GM18498 (cell line): Measurements from ENCODE around the gene GSTA2.
"Not testable (repeated sequence)": the region's sequence is repeated elsewhere in the genome, so short reads cannot be mapped to it uniquely, and the experiment has no call there.

Source experiments
- ATAC-seq: cut with Tn5 transposase; IDR thresholded peaks from one replicate; pipeline ENCODE4 v1.9.1; 2021; ENCODE audit warnings: mild to moderate bottlenecking, moderate library complexity; ENCODE audit not compliant: unreplicated experiment

GSTA2 gene

DNA sequence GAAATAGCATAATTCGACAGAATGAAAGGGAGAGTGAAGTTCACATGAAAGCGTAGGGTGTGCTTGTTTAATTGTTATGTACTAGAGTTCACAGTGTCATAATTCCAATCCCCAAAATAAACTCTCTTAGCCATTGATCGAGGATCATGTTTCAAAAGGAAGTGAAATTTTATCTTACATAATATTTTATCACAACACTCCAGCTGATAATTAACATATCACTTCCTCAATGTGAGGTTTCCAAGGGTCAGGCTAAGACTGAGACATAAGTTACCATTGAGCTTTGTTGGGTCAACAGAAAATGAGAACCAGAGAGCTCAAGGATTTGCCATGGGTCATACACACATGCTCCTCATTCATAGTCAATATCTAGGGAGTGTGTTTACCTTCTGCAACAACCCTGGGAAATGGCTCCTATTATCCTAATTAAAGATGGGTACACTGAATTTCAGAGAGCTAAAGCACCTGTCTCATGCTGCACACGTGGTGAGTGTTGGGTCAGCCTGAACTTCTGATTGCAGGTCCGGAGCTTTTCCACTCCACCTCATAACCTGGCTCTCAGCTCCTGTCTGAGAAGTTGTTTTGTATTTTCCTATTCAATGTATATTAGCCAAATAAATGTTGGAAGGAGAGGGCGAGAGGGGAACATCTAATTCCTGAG is 3.0 kb downstream of the GSTA2 start:
- ATAC-seq, result no peak

DNA sequence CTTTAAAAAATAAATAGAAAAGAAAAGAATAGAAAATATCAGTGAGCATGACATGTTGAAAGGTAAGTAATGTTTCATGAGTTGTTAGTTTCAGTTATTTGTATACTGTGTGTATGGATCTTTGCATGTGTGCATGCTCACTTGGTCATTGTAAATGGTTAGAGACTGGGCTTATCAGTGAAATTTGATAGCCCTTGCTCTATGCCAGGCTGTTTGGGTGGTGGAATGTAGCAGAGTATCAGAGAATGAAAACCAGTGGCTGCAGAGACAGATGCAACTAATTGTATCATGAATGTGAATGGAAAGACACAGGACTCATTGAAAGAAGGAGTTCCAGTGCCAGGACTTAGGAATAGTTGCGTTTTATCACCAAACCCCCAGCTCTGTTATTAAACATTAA is 4.2 kb downstream of the GSTA2 start:
- no peak for ATAC-seq

DNA sequence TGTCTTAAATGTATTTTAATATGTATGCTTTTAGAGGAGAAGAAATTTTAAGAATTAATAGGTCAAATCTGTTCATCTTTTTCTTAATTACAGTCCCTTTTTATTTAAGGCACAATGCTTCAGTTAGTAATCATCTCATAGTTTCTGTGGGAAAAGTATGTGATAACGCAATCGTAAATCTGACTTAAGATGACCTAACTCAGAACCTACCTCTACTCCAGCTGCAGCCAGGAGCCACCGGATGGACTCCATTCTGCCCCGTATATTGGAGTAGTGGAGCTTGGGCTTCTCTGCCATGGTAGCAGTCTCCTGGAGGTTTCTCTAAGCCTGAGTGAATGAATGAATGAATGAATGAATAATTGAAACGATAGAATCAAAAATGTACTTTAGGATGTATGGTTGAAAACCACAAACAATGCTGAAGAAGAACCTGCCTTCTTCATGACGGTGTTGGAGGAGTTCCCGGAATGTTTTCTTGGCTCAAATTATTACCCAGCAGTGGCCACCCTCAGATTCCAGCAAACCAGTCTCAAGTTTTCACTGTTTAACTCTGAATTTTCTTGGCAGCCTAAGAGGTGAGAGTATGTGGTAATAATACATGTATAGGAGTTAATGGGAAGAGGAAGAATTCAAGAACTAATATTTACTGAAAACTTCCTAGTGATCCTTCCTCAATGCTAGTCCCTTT is 5.5 kb downstream of the GSTA2 start:
- not testable (repeated sequence) for ATAC-seq

DNA sequence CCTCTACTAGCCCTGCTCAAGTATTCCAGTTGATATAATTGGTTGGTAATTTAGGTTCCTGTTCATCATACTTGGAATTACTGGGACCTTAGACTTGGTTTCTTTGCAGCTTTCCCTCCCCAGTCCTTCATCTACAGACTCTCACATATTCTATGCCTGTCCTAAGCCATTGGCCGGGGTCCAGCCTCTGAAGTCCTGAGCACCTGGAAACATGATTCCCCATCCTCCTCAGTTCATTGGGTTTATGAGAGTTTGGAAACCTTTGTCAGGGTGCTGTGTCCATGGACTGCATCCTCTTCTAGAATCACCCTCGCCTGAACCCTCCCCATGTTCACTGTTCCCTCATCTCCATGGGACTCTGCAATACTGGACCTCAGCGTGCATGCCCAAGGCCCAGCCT is 8.8 kb downstream of the GSTA2 start:
- ATAC-seq, result no peak

DNA sequence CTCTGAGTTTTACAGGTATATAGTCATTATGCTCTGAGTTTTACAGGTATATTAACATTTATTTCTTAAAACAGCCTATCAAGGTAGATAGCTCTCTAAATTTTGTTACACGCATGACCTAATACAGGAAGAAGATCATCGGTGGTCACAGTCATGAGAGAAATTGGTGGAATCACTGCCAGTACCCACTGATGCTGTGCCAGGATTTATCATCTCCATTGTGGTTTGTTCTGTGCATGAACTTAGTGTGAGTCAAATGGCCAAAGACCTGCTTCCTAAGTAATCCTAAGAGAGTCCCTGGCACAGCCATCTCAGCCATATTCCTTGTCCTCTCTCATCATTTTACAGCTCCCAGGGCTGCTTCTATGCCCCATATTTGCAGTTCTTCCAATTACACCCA is 10.1 kb downstream of the GSTA2 start:
- ATAC-seq, result not testable (repeated sequence)

DNA sequence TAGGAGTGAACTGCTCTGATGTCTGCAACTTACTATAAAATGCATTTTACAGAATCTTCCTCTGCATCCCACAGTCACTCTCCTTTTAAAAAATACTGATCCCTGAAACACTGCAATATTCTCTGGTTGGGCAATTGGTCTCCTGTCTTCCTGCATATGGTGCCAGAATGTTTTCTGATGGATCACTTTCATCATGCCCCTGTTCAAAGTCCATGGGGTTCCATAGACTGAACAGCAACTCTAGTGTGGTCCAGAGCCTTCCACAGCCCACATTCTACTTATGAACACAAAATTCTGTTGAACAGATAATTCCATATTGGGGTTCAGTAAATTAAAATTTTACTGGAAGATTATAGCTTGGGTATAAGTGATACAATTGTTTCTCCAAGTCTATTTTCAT is 11.0 kb downstream of the GSTA2 start:
- no peak for ATAC-seq

DNA sequence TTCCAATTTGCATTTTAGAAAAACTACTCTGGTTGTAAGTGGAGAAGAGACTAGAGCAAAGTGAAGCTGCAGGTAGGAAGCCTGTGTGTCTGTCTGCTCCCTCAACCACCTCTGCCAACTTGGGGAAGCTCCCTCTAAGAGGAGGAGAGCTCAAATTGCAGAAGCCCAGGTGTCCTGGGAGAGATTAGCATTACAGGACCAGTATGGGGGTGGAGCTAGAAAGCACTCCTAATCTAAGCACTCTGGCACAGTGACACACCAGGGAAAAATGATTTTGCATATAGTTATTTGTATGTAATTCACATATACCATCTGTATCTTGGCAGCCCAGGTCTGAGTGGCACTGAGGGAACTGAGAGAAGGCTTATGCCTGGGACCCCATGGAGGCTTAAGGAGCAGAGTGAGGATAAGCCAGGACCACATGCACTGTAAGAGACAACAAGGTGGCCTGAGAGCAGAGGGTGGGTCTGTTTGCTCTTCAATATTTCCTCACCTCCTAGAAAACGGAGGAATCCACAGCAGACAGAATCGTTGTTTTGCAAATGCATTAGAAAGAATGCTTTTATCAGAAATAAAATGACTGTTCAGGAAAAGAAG is 13.6 kb downstream of the GSTA2 start:
- ATAC-seq, result no peak

DNA sequence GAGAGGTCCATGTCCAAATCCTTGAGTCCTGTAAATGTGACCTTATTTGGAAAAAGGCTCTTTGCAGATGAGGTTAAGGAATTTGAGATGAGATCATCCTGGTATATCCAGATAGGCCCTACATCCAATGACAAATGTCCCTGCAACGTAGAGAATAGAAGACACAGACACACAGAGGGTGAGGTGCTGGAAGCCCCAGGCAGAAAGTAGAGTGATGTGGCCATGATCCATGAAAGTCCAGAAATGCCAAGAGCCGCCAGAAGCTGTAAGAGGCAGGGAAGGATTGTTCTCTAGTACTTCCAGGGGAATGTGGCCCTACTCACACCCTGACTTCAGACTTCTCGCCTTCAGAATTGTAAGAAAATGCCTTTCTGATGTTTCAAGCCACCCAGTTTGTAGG is 16.0 kb downstream of the GSTA2 start:
- ATAC-seq, result not testable (repeated sequence)

DNA sequence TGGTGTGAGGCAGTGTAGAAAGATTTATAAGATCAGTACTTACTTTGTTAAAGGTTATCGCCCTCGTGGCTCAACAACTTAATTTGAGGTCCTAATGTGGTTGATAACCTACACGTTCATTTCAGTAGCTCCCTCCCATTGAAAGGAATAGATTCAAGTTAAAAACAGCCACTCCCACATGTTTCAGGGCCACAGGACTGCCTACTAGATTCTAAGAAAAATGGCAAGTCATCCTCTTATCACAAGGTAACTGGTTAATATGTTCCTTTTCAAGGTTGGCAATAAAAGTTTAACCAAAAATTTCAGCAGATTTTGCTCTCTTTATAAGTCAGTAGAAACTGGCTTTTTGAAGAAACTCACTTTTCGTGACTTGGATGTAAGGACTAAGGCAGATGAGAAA is 17.1 kb downstream of the GSTA2 start:
- ATAC-seq, result no peak

DNA sequence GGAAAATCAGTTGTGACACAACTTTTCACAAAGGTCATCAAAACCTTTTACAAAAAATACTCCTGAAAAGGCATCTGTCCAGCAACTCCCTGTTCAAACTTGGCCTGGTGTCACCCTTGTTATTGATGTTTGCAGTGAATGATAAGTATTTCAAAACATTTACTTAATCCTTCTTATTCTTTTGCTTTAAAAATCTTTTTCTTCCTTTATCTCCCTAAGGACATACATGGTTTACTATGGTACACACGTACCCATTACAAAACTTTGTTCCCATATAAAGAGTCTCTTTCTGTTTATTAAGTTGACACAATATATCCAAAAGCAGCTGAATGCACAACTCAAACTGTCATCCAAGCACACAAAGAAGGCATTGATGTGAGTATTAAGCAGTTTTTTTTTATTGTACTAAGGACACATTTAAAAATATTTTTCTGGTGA is 17.5 kb downstream of the GSTA2 start:
- ATAC-seq, result no peak

DNA sequence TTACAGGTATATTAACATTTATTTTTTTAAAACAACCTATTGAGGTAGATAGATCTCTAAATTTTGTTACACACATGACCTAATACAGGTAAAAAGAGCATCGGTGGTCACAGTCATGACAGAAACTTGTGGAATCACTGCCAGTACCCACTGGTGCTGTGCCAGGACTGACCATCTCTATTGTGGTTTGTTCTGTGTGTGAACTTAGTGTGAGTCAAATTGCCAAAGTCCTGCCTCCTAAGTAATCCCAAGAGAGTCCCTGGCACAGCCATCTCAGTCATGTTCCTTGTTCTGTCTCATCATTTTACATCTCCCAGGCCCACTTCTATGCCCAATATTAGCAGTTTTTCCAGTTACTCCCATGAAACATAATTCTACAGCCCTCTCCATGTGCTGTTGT is 21.4 kb downstream of the GSTA2 start:
- no peak for ATAC-seq

DNA sequence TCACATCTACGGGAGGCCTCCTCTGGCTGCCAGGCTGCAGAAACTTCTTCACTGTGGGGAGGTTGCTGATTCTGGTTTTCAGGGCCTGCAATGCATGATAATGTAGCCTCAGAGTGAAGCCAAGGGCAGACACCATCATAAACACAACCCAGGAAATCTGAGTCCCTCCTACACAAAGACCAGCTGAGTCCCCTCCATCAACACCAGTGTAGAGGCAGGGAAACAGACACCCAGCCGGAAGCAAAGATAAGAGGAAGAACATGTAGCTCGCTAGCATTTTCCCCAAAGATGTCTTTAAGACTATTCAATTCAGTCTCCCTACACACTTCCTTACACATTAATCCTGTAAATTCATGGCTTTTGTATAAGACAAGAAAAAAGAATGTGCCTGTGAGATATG is 23.6 kb downstream of the GSTA2 start:
- ATAC-seq, result no peak

DNA sequence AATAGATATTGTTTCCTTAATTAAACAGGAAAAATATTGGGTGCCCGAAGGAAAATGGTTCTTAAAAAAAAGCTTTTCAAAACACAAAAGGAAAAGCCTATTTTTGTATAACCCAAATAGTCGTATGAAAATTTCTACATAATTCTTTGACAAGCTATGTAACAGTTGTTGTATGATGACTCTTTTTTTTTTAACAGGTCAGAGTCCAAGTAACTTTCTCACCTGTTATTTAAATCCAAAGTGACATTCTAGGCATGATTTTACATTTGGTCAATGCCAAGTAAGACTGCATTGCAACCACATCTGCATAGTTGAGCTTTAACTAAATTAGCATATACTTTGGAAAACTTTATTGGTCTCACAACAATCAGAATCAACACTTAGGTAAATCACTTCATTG is 24.1 kb downstream of the GSTA2 start:
- no peak for ATAC-seq

DNA sequence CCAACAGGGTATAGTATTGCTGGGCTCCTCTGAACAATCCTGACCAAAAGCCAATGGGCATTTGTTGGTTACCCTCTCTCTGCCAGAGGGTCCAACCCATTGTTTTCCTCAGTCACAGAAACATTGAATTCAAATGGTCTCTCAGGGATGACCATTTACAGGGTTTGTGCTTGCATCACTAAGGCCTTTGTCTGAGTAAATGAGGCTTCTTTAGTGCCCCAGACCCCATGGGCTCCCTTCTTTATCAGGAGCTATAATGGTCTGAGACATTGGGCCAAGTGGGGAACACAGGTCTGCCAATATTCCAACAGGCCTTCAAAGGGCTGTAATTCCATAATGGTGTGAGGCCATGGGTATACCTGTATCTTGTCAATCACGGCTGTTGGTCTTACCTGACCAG is 27.1 kb downstream of the GSTA2 start:
- no peak for ATAC-seq

DNA sequence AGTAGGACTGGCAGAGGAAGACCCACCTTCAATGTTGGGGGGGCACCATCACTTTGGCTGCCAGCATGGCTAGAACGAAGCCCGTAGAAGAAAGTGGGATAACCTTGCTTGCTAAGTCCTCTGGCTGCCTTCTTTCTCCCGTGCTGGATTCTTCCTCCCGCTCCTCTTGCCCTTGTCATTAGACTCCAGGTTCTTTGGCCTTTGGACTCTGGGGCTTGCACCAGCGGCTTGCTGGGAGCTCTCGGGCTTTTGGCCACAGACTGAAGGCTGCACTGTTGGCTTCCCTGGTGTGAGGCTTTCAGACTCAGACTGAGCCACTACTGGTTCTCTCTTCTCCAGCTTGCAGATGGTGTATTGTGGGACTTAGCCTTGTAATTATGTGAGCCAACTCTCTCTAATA is 28.2 kb downstream of the GSTA2 start:
- no peak for ATAC-seq

DNA sequence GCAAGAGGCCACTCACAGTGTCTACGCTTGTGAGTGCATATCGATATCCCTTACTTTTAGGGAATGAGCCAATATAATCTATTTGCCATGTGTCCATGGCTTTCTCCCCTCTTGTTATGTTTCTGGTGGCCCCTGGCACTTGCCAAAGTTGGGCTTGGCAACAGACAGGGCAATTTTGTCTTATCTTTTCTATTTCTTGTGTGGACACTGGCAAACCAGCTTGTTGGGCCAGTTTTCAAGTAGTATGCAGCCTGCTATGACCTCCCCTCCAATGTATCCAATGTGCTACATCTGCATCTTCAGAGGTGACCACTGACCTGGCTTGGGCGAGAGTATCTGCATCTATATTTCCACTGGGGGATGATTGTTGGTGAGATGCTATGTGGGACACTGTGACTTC is 29.2 kb downstream of the GSTA2 start:
- no peak for ATAC-seq

DNA sequence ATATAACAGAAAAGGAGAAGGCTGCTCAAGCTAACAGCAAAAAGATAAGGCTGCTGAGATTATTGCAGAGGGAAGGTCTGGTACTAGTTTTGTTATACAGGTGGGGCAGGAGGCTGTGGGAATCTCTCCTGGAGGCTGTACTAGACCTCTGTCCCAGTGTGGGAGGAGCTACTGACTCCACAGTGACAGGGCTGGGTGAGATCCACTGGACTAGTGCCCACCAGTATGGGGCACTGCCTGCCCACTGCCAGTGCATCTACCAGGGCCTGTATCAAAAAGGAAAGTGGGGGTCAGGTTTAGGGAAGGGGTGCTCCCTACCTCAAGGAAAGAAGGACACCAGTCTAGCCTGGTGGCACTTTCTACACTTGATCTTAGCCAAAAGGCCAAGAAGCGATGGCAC is 30.1 kb downstream of the GSTA2 start:
- ATAC-seq, result no peak

DNA sequence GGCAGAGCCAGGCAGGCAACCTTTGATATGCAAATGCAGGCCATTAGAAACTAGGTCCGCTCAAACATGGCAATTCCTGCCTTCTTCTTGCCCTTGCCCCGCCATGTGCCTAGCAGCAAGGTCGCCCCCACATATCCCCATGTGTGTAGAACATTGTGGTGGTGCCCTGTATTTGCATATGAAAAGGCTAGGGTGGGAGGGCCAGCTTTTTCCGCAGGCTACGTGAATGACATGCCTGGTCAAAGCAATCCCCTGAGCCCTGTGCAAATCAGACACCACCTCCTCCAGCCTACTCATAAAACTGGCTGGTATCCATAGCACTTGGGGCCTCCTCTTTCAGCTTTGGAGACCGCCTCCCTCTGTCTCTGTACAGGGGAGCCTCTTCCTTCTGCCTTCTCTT is 31.6 kb downstream of the GSTA2 start:
- no peak for ATAC-seq

DNA sequence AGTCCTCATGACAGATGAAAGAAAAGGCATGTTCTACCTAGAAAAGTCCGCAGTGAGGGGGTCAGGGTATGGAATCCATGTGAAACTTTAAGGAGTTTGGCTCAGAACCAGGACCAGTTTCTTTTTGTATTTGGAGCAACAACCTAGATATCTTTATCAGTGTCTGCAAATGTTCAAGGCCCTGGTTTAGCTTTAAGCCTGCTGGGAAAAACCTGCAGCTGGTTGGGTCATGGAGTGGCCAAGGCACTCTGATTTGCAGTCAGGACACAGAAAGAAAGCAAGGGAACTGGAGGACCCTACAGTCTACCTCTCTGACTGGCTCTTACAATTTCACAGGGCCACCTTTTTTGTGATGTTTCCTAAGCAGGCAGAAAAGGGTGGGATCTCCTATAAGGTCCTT is 33.7 kb downstream of the GSTA2 start:
- ATAC-seq, result no peak

DNA sequence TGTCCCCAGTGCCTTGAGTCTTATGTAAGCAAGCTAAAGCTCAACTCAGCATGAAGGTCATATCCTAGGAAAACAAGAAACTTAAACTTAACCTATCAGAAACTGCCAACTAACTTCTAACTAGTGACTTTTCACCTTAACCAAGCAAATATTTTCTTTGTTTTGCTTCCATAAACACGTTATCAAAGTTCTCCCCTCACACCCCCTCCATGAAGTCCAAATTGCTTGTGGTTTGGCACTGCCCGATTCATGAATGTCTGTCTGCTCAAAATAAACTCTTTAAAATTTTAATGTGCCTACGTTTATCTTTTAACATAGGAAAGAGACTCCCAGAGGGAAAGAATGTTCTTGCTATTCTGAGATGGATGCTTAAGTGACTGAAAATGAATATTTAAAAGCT is 34.9 kb downstream of the GSTA2 start:
- ATAC-seq, result no peak

DNA sequence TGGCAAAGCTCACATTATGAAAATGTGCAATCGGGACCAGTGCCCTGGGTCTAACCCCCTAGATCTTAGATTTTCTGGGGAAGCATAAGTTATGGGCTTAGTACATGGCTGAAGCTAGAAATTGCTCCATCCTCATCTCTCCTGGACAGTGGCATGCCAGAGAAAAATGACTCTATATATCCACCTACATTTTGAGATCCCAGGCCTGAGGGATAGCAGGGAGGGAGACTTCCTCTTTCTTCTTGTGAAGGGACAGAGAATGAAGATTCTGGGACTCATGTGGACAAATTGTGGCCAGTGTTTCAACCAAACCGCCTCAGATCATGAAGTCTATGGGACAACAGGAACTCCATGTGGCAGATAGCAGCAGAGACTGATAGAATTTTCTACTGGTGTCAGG is 35.4 kb downstream of the GSTA2 start:
- ATAC-seq, result no peak

DNA sequence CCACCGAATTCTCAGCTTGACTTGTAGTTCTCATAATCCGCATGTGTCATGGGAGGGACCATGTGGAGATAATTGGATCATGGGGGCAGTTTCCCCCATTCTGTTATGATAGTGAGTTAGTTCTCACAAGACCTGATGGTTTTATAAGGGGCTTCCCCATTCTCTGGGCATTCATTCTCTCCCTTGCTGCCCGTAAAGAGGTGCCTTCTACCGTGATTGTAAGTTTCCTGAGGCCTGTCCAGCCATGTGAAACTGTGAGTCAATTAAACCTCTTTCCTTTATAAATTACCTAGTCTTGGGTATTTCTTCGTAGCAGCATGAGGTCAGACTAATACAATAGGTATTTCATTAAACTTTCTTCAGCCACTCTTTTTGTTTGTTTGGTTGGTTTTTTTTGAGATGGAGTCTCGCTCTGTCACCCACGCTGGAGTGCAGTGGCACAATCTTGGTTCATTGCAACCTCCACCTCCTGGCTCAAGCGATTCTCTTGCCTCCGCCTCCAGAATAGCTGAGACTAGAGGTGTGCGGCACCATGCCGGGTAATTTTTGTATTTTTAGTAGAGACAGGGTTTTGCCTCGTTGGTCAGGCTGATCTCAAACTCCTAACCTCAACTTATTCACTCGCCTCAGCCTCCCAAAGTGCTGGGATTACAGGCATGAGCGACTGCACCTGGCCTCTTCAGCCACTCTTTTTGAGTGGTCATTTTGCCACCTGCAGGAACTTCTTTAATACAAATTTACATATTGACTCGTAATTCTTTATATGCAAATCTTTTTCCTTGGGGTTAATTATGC is 36.3 kb downstream of the GSTA2 start:
- ATAC-seq, result no peak
